Left forelimb (tissue), 1 donor: Measurements from ENCODE around the gene MXI1.

Source experiments
- DNase-seq: peaks from one replicate; pipeline ENCODE4 v3.0.0-alpha.2; 2018; ENCODE audit warnings: low spot score

The MXI1 gene

DNA sequence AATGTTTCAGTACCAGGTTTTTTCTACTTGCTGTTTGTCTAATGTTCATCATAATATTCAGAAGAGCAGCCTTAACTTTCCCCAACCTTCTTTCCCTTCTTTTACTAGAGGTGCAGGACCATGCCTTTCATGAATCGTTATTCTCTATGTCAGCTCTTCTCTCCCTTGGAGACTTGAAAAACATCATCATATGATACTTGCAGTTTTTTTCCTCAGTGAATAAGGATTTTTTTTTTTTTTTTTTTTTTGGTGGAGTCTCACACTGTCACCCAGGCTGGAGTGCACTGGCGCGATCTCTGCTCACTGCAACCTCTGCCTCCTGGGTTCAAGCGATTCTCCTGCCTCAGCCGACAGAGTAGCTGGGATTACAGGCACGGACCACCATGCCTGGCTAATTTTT lies 67.2 kb downstream of the MXI1 start:
- DNase-seq, result no peak

DNA sequence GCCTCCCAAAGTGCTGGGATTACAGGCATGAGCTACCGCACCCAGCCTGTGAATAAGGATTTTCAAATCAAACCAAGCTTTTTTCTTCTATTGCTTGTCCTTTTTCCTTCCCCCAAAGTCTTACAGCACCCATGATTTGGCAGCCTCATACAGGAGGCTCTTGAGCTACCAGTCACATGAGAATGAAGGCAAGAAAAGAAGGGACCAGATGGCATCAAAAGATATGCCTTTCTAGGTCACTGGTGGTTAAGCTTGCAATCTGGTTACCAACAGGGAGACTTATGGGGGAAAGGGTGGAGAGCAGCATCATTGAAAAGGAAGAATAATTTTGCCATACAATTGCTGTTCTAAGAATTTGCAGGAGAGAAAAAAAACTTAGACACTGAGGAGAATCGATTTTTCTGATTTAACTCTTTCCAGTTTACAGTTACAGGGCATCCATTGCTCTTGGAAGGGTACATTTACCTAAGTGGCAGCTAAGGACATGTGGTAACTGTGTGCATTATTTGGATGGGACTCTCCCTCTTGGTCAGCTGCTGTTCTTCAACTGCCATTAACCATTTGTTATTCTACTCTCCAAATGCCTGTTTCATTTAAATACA lies 67.8 kb downstream of the MXI1 start:
- no peak for DNase-seq

- DNase-seq, result no peak
Observed at GRCh38 chr10:110276603-110277002, 69.2 kb downstream of the MXI1 start.

GRCh38 chr10:110277591-110277990 lies 70.2 kb downstream of the MXI1 start:
- no peak for DNase-seq

DNA sequence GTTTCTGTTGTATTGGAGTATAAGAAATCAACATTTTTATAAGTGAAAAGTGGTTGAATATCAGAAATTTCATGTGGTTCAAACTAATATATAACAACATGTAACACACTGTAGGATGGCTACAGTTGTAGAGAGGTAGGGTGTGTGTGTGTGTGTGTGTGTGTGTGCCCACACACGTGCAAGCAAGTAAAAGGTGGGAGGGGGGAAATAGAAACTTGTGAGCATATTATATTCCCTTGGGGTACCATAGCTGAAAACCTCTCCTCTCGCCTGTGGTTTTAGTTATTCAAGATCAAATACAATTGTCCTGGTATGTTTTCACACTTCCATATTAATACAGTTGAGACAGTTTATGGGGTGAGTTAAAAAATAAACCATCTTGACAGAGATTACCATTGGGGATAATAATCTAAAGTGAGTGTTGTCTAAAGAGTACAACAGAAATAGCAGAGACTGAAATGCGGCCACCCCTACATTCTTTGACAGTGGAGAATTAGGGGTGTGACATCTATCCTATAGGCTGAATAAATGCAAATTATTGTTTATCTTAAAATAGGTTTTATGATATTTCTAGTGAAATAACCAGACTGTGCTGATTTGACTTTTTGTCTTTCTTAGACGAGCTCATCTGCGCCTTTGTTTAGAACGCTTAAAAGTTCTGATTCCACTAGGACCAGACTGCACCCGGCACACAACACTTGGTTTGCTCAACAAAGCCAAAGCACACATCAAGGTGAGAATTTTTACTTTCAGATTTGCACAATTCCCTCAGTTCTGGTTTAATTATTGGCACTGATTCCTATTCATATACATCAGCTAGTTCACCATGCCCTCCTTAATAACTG lies 71.4 kb downstream of the MXI1 start:
- no peak for DNase-seq

DNA sequence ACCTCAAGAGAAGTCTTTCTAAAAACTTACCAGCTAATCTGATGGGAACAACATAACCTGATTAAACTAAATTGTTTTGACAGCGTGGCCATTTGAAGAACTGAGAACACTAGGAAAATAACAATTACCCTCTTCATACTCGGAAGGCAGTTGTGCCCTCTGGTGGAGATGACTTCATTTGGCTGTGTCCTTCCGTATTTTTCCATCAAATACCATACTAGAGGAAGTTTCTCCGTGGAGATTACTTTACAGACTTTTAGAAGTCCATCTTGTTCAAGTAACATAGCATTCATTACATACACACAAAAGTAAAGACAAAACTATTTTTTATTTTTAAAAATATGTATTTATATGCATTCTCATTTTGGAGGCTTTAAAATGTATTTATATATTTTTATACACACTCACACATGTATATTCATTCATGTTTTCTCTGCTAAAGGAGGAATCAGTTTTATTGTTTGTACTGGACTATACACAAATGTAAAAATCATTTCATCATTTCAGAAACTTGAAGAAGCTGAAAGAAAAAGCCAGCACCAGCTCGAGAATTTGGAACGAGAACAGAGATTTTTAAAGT lies 72.1 kb downstream of the MXI1 start:
- DNase-seq, result no peak

GRCh38 chr10:110284262-110284661 lies 76.9 kb downstream of the MXI1 start:
- DNase-seq, result no peak

DNA sequence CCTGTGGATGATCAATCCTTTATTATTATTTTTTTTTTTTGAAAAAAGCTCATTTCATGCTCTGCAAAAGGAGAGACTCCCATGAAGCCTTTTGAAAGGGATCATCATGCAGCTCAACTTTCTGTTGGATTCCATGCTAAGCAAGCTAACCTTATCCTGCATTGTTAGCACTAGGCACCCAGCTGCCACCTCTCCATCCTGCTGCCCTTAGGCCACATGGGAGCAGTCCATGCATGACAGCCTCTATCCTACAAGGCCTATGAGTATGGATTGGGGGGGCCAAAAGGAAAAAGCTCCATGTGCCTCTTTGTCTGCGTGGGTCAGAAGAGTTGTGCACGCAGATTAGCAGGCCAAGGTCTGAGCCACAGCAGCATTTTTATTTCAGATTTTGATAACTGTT lies 78.1 kb downstream of the MXI1 start:
- no peak for DNase-seq

- DNase-seq, result no peak
Observed at GRCh38 chr10:110286841-110287240, 79.4 kb downstream of the MXI1 start.

DNA sequence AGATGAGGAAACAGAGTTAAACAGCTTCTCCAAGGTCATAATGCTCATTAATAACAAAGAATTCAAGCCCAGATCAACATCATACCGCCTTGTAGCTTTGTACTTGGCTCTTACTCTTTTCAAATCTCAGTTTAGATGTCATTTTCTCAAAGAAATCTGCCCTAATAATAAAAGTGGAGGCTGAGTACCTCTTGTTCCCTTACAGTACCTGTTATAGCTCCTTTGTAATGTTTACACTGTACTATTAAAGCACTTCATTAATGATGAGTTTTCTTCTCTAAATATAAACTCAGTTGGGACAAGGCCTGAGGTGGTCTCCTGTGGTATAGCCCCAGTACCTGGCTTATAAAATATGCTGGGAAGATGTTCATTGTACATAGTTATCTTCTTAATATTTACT lies 89.6 kb downstream of the MXI1 start:
- DNase-seq, result no peak

GRCh38 chr10:110300486-110300986 lies 93.1 kb downstream of the MXI1 start:
- DNase-seq, result no peak

DNA sequence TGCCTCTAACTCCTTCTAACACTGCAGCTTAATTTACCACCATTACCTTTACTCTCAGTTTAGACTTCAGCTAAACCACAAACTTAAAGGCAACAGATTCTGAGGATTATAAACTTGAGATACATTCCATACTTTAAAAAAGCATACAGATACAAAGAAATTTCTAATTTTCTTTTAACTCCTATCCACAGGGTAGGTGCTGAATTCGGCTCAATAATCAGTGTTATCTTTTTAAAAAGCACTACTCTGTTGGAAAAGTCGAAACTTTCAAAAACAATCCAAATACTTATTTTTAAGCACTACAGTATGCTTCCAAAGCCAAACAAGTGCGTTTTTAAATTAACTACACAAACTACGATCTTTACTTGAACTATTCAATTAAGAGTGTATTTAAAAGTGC lies 96.3 kb downstream of the MXI1 start:
- DNase-seq, result no peak

GRCh38 chr10:110304394-110304779 lies 97.0 kb downstream of the MXI1 start:
- no peak for DNase-seq

DNA sequence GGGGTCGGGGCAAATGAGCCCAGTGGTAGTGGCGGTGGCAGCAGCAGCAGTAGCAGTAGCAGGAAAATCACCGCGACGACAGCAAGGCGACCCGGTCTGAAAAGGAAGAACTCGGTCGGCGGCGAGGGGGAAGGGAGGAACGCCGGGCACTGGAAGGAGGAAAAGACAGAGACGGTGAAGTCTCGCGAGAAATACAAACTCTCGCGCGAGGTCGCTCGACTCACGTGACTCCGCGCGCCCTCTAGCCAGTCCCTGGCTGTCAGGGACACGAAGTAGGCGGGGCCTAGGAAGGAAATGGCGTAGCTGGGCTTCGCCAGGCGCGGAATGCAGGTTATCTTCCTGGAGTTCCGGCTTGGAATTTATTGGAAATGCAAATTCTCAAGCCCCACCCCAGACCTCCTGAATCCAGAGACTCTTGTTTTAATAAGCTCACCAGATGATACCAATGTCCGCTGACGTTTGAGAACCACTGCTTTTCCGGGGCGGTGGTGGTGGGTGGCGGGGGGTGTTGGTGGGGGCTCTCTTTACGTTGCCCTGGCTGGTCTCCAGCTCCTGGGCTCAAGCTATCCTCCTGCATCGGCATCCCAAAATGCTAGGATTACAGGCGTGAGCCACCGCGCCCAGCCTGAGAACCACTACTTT lies 97.5 kb downstream of the MXI1 start, which contains the start of gene SMNDC1:
TSS of gene SMNDC1 (minus strand) at position 141 of the 642 bp plus-strand sequence. CDS start 1,333 bp downstream, outside the sequence.
- DNase-seq, result peak; percentile 97

- no peak for DNase-seq
Observed at GRCh38 chr10:110305767-110306451, 98.5 kb downstream of the MXI1 start.

GRCh38 chr10:110306452-110306768 lies 99.0 kb downstream of the MXI1 start:
- DNase-seq, result no peak

- no peak for DNase-seq
Observed at GRCh38 chr10:110307805-110308204, 100.4 kb downstream of the MXI1 start.

- no peak for DNase-seq
Observed at GRCh38 chr10:110310741-110311140, 103.3 kb downstream of the MXI1 start.

DNA sequence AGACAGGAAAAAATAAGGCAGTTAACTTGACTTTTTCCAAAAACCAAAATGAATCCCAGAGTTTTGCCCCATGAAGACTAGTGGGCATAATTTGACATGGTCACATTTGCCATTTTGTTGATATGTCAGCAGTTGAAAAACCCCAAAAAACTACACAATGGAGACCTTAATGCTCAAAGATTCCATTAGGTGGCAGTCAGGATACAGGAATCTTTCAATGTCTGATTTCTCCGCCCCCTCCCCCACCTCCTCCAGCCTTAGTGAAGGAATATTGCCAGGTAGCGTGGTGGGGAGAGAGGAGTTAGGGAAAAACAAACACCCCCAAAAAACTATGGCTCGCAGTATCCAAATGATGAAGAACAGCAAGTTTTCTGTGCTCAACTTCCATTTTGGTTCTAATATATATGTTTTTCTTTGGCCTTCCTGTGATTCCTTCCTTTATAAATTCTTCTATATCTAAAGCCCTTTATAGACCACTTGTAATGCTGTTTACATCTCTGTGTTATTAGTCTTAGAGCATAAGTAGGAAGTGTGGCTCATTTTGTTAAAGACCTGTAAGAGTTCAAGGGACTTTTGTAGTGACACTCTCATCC lies 104.0 kb downstream of the MXI1 start:
- DNase-seq, result no peak

DNA sequence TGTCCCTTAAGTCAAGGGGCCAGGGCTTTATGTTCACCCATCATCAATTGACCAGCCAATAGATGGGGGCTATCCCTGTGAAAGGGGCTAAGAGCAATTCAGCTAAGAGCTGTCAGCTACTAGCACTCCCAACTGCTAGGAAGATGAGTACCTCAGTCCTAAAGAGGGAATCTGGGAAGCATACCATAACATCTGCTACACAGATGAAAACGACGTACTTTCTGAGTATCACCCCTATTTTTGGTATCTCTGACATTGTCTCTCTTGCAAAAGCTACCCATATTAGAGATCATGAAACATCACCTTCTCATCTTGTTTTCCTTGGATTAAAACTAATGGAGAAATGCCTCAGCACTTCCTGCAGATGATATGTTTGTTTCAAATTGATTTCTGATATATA lies 104.8 kb downstream of the MXI1 start:
- DNase-seq, result no peak

- DNase-seq, result no peak
Observed at GRCh38 chr10:110313674-110314073, 106.3 kb downstream of the MXI1 start.
